Erythroblast (primary cell): ENCODE measurements around the gene ALPI.

Experiments used
- DNase-seq, 2 experiments: peaks; one replicate each; lab custom pipeline; 2025; lab: John Stamatoyannopoulos, UW
- GATA1 ChIP-seq: IDR thresholded peaks from 2 replicates; pipeline ENCODE4 v1.6.1; 2011; ENCODE audit warnings: low read depth, mild to moderate bottlenecking, control low read depth, low read length, moderate library complexity
- POLR2A ChIP-seq: IDR thresholded peaks from 2 replicates; pipeline ENCODE4 v1.6.1; 2011; ENCODE audit warnings: mild to moderate bottlenecking, low read length

The ALPI gene

DNA sequence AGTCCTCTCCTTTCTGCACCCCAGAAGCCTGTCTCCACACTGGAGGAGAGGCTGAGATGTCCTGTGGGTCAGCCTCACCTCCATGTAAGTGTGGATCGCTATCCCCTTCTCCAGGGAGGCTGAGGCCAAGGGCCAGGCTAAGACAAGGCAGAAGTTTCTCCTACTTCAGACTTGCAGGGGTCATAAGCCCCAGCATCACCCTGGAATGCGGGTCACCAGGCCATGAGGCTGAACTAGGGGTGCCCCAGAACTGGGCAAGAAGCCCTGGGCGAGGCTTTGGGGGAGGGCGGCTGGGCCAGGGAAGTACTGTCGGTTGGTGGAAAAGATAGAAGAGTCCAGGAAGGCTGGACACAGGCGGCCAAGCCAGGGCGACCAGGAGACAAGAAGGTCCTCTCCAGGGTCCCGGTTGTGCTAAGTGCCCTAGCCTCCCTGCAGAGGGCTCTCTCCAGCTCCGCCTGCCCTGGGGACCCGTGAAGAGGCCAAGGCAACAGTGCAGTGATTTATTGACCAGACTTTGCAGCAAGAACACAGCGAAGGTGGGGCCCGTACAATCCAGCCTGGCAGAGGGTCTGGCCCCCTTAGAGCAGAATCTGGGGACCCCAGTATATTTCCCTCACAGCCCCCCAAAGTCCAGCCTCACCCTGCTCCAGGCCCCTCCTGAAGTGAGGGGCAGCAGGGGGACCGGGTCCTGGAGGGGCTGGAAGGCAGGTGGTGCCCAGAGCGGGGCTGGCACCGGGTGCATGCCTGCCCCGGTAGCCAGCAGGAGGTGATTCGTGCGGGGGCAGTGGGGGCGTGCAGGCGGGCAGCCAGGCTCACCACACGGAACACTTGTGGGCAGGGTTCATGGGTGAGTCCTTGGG, 23.6 kb downstream of the ALPI start:
- TF ChIP-seq POLR2A (no peak), GATA1 (no peak)
- no peak for DNase-seq

DNA sequence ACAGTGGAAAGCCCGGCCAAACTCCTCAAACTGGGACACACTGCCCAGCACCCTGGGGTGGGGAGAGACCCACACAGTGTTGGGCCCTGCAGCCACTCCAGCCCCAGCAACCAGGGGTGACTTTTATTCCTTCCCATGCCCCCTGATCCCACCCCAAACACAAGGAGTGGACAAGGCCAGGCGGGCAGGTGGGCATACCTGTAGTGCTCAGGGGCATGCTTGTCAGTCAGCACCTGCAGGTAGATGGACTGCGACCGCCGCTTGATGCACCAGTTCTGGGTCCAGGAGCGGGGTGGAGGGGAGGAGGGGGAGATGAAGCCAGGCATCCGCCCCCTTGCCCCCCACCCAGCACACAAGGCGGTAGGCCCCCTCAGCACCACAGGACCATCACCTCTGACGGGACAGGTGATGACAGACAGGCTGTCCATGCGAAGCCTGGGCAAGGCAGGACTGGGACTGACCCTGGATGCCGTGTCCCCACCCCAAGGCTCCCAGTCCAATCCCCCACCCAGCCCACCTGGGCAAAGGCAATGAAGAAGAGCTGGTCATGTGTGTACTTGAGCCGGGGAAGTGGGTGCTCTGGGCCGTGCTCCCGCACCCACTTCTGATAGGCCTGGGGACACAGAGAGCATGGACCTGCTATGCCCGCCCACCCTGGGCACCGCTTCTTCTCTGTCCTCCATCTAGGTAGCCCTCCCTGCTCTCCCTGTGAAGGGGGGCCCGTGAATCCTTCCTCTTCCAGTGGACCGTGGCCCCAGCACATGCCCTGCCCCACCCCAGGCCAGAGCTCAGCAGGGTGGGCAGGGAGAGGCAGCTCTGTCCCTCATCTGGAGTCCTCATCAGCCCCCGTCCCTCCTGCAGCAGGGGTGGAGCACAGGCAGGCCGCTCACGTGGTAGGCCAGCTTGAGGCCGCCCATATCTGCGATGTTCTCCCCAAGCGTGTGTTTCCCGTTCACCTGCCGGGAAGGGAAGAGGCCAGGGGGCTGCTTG, 24.5 kb downstream of the ALPI start:
- DNase-seq = no peak
- TF ChIP-seq GATA1 = no peak
- no peak for TF ChIP-seq POLR2A

DNA sequence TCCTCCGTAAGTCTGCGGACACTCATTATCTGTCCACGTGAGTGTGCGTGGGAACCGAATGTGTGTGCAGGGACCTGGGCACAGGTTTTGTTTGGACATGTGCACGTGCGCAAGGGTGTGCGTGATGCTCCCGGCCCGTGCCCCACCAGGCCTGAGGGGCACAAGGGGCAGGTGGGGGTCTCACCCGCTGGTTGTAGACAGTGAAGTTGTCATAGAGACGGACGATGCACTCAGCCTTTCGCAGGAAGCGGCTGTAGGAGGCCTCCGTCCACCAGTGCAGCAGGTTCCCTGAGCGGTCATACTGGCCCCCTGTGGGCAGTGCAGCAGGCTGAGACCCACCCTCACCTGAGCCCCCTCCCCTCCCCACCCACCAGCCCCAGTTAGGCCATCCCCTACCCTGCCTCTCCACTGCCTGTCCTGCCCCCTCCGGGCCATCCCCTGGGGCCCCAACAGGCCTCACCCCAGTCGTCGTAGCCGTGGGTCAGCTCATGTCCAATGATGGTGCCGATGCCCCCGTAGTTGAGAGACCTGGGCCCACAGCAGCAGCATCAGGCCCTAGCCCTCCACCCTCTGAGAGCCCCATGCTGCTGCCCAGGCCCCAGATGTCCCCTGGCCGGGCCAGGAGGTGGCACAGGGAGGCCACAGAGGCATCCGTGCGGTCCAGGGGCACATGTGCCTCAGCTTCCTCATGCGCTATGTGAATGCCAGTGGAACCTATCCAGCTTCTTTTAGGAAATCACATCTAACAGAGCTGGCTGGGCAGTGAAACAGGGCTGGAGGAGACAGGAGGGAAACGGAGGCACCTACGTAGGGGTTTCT, 25.6 kb downstream of the ALPI start:
- no peak for TF ChIP-seq POLR2A
- no peak for TF ChIP-seq GATA1
- no peak for DNase-seq

DNA sequence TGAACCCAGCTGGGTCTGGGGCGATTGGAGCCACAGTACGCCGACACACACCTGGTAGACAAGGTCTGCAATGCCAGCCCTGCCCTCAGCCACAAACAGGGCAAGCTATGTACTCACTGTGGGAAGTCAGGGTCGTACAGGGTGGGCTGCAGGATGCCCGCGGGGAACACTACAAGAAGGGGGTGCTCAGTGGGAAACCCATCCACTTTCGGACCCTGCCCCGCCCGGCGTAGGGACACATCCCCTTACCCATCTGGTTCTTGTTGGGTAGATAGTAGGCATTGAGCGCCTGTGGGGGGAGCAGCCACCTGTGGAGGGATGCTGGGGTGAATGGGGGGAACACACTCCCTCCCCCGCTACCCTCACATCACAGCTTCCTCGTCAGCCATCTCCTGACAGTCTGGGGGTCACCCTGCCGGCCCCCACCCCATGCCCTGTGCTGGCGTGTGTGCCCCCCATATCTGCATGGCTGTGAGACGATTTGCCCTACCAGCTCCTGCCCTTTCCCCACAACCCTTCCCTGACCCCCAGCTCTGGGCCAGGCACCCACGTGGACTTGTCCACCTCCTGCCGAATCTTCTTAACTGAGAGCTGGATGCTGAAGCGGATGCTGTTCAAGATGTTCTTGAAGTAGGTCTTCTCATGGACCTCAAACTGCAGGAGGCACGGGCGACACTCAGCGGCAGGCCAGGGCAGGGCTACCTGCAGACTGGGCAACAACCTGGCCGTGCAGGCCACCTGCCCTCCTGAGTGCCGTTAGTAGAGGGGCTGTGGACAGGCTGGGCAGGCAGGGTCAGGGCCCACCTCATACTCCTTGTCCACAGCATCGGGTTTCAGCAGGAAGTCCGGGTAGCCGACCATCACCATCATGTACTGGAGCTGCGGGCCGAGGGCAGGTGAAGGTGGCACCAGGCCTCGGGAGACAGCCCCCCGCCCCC, 26.6 kb downstream of the ALPI start:
- DNase-seq = no peak

DNA sequence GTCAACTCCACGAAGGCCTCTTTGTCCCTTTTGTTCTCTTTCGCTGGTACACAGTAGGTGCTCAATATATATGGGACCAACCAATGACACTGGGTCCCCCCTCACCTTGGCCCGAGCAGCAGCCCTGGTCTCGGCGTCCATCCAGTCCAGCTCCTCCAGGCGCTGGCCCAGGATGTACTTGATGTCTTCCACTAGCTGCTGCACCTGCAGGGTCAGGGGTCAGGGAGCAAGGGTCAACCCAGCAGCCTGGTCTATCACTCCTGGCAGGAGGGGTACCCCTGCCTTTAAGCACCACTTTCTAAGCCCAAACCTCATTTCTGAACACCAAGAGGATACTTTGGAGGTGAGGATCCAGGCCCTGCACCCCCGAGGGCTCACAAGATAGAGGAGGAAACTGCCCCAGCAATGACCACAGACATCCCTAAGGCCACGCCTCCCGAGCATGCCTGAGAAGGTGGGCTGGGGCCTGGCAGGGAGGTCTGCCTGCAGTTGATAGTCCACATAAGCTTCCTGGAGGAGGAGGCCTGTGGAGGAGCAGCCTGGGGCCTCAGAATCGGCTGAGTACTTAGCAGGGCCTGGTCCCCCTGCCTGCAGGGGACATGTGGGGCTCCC, 27.5 kb downstream of the ALPI start:
- DNase-seq = no peak
- no peak for TF ChIP-seq POLR2A
- TF ChIP-seq GATA1 = no peak

More for the DNA sequence above, 26.6 kb downstream of the ALPI start:
- no peak for TF ChIP-seq POLR2A
- no peak for TF ChIP-seq GATA1

DNA sequence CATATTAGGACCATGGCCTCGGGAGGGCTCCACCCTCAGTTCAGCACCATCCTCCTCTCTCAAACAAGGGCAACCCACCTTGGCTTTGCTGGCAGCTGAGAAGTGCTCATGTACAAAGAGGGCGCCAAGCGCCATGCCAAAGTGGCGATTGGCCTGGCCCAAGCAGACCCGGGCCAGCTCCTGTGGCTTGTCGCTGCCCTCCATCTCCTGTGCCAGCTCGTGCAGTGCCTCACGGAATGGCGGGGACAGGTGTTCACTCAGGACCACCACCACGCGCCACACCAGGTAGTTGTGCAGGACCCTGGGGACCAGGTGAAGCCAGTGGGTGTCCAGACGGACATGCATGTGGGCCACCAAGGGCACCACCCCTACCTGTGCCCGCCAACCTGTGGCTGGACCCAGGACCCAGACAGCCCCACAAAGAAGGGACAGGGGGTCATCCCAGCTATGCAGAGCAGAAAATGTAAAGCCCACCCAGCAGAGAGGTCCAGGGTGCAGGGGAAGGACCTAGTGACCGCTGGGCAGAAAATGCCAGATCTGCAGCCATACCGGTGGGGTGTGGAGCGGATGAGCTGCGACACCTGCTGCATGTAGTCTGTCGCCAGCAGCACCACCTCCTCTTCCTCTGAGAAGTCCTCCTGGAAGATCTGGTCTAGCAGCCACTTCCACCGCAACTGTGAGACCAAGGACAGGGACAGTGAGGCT, 28.1 kb downstream of the ALPI start:
- TF ChIP-seq POLR2A (no peak), GATA1 (no peak)
- no peak for DNase-seq

DNA sequence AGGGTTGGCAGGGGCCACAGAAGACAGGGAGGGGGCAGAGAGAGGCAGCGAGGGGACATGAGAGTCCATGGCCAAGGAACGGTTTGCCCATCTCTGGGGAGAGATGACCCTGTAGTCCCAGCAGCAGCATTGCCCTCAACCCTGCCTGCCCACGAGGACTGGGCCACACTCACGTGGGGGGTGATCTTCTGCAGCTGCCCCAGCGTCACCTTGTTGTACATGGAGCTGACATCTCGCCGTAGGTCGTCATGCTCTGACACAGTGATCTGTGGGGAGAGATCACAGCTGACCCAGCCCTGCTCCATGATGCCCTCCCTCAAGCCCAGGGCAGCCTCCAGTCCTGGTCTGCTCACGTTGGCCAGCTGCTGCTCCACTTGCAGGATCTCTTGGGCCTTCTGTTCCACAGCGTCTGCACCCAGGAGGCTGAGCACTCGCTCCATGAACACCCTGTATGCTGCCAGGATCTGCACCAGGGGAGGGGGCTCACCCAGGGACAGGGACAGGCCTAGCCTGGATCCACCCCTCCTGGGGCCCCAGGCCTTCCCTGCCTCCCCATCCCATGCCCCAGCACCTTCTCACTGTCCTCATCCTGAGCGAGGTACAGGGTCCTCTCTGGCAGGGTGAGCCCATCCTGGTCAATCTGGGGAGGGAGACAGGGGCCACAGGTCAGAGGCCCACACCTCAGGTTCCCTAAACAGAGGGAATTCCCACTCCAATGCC, 28.8 kb downstream of the ALPI start:
- no peak for DNase-seq

DNA sequence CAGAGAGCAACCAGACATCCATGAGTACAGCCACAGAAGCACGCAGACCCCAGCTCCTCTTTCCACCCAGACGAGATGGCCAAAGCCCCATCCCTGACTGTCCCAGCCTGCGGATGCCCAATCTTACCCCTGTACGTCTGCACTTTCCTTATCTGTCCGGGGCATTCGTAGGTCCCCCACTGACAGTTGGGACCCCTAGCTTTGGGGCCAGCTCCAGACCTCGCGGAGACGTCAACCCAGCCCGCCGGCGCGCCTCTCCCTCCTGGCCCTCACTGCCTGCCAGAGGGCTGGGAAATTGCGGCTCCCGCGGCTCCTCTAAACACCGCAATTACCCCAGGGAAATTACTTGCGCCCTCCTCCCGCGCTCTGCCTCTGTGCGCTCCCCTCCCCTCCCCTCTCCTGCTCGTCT, 29.4 kb downstream of the ALPI start:
- TF ChIP-seq GATA1 (no peak), POLR2A (no peak)
- DNase-seq = no peak

More for the DNA sequence above, 28.8 kb downstream of the ALPI start:
- TF ChIP-seq GATA1 = no peak
- no peak for TF ChIP-seq POLR2A

DNA sequence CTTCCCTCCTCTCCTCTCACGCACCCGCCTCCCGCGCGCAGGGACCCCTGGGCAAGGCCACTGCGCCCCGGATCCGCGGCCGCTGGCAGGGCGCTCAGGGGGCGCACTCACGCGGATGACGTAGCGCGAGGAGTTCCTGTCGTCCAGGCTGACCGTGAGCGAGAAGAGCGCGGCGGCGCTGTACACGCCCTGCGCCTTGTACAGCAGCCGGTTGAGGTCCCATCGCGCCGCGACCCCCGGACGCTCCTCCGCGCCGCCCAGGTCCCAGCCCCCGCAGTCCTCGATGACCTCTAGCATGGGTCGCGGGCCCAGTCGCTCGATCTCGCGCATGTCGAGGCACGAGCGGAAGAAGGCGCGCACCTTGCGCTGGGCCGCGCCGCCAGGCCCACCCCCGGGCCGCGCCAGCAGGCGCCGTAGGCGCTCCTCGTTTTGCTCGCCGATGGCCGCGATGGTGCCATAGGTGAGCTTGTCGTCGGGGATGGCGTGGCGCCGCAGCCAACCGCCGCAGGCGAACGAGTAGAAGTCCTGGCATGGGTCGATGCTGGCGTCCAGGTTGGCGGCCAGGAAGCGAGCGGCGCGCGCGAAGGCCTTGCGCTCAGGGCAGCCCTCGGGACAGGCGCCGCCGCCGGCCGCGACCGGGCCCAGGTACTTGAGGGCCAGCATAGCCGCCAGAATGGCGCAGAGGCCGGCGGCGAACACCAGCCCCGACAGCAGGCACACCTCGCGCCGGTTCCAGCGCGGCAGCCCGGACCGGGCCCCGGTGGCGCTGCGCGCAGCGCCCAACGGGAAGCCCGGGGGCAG, 30.0 kb downstream of the ALPI start:
- no peak for DNase-seq
- TF ChIP-seq GATA1 = no peak
- TF ChIP-seq POLR2A = no peak

DNA sequence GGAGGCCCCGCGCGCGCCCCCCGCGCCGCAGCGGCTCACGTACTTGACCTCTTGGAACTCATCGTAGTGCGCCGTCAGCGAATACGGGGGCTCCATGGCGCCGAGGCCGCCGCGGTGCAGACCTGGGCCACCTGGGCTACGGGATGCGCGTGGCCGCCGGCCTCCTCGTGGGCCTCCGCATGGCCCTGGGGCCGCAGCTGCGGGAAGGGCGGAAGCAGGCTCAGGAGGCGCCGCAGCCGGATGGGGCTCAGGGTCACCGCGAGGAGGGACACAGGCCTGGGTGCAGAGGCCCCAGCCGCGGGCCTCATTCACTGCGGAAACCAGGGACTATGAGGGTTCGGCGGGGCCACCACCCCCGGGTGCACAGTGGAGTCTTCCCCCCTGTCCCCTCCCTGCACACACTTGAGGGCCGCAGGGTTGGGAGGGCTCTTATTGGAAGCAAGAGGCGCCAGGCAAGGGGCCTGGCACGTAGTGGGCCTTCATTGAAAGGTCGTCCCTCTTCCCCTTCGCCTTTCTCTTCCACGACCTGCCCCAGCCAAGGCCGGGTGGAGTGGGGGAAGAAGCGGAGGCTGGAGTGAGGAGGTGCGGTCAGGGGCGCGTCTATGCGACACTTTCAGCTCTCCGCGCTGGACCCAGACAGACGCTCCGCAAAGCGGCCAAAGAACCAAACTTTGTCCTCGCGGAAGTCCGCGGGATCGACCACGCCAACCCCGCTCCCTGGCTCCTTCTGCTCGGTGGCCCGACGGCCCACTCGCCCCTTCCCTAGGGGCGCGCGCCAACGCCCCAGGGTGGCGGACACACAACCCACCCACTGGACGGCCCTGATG, 30.8 kb downstream of the ALPI start:
- TF ChIP-seq GATA1 (no peak), POLR2A (no peak)
- DNase-seq = no peak
